HEK293 (cell line): ENCODE measurements around the gene BTBD16.

Experiments used
- CTCF ChIP-seq: fragments of 450-650 bp; formaldehyde crosslinking; IDR thresholded peaks from 2 replicates; pipeline ENCODE4 v1.5.1; 2016; ENCODE audit warnings: missing biosample characterization, missing genetic modification characterization
- ZNF560 ChIP-seq: fragments of 450-650 bp; formaldehyde crosslinking; IDR thresholded peaks from 2 replicates; pipeline ENCODE4 v1.5.1; 2017; ENCODE audit warnings: missing biosample characterization, missing genetic modification characterization, borderline replicate concordance
- ZNF76 ChIP-seq: fragments of 450-650 bp; formaldehyde crosslinking; IDR thresholded peaks from 2 replicates; pipeline ENCODE4; 2016; ENCODE audit warnings: low read depth, missing biosample characterization, missing genetic modification characterization, borderline replicate concordance

DNA sequence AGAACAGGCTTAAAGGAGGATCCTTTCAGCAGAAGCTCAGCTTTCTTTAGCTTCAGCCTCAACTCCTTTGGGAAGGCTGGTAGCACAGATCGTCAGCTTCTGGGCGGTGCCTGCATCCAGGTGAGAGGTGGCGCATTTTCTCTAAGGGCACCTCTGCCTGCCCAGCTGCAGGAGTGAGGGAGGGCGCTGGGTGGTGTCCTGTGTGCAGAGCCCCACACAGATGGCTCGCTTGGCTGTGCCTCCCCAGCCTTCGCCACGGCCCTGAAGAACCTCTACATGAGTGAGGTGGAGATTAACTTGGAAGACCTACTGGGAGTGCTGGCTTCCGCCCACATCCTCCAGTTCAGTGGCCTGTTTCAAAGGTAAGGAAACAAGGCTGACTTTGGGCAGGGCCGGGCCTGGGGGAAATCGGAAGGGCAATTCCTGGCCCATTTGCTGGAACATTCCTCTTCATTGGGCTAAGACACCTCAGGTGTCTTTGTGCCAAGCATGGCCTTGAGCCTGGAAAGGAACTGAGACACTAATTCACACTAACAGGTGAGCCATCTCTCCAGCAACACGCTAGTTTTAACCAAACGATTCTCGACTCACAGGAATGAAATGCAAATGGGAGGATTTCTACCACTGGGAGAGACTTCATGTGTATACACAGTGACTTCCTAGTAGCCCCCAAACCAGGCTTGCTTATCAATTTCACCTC, 19.9 kb downstream of the BTBD16 start:
- no peak for TF ChIP-seq CTCF (tag by site-specific recombination)
- no peak for TF ChIP-seq ZNF76 (tag by site-specific recombination)
- no peak for TF ChIP-seq ZNF560 (tag by site-specific recombination)
